ENCODE results near the gene SFTPA2.

GRCh38 chr10:79585870-79586527 is 25.8 kb upstream of the SFTPA2 start:
- no peak for TF ChIP-seq CTCF (IDR thresholded peaks at IDR 0.05 in 2 of 3, conservative IDR thresholded peaks at IDR 0.05 in 1 of 3; ENCODE audit: control insufficient read depth in 2 of 3, extremely low read depth in 1 of 3, insufficient read depth in 1 of 3, low read depth in 3 of 3, low read length in 3 of 3)
- TF ChIP-seq SP1 (IDR thresholded peaks at IDR 0.05; ENCODE audit: low read depth, low read length): no peak
- no peak for TF ChIP-seq RFX5 (IDR thresholded peaks at IDR 0.05; ENCODE audit: low read depth, low read length)
- no peak for TF ChIP-seq POLR2AphosphoS5 (IDR thresholded peaks at IDR 0.05; ENCODE audit: low read length)
- TF ChIP-seq SUZ12 (IDR thresholded peaks at IDR 0.05; ENCODE audit: unreplicated experiment): no peak
- no peak for TF ChIP-seq CEBPB (IDR thresholded peaks at IDR 0.05; ENCODE audit: borderline replicate concordance in 1 of 2, low read depth in 2 of 2, low read length in 2 of 2)
- no peak for TF ChIP-seq HSF1 (IDR thresholded peaks at IDR 0.05; ENCODE audit: low read depth, low read length)
